Upper lobe of left lung (tissue), 4 donors: ENCODE data around the gene ODAD4.

Source experiments
- EP300 ChIP-seq, 4 donors: sonication (generic); formaldehyde crosslinking; IDR thresholded peaks; one replicate each; pipeline ENCODE4 v1.5.1; 2017; ENCODE audit warnings: antibody characterized with exemption in 4 of 4, control low read depth in 2 of 4
- POLR2A ChIP-seq, 4 donors: fragments of 450-650 bp; IDR thresholded peaks; one replicate each; pipeline ENCODE4 v1.5.1; 2016 to 2017; ENCODE audit warnings: antibody characterized with exemption in 4 of 4, mild to moderate bottlenecking in 2 of 4
- POLR2AphosphoS5 ChIP-seq, 2 donors: sonication (generic); formaldehyde crosslinking; IDR thresholded peaks; one replicate each; pipeline ENCODE4 v1.5.1; 2017; ENCODE audit warnings: antibody characterized with exemption in 2 of 2
- TF ChIP-seq, protein P1 (sequence below), 6 experiments: fragments of 450-650 bp in 4 of 6; fragments of 200-600 bp in 2 of 6; sonication (generic) in 2 of 6; IDR thresholded peaks; one replicate each; pipeline ENCODE4 v1.5.1; 2016 to 2019; ENCODE audit warnings: antibody characterized with exemption in 6 of 6

- no peak for TF ChIP-seq POLR2AphosphoS5 (IDR thresholded peaks at IDR 0.05)
- TF ChIP-seq, protein P1, sequence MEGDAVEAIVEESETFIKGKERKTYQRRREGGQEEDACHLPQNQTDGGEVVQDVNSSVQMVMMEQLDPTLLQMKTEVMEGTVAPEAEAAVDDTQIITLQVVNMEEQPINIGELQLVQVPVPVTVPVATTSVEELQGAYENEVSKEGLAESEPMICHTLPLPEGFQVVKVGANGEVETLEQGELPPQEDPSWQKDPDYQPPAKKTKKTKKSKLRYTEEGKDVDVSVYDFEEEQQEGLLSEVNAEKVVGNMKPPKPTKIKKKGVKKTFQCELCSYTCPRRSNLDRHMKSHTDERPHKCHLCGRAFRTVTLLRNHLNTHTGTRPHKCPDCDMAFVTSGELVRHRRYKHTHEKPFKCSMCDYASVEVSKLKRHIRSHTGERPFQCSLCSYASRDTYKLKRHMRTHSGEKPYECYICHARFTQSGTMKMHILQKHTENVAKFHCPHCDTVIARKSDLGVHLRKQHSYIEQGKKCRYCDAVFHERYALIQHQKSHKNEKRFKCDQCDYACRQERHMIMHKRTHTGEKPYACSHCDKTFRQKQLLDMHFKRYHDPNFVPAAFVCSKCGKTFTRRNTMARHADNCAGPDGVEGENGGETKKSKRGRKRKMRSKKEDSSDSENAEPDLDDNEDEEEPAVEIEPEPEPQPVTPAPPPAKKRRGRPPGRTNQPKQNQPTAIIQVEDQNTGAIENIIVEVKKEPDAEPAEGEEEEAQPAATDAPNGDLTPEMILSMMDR (IDR thresholded peaks at IDR 0.05): no peak
- TF ChIP-seq EP300 (IDR thresholded peaks at IDR 0.05): no peak
- TF ChIP-seq POLR2A (IDR thresholded peaks at IDR 0.05): no peak
Observed at GRCh38 chr17:41907633-41908539, 22.5 kb upstream of the ODAD4 start.
